HG03457 (cell line): ENCODE measurements around the gene AP1B1.
"Not testable (repeated sequence)": the region's sequence is repeated elsewhere in the genome, so short reads cannot be mapped to it uniquely, and the experiment has no call there.

Experiments used
- ATAC-seq: cut with Tn5 transposase; IDR thresholded peaks from one replicate; pipeline ENCODE4 v1.9.1; 2021; ENCODE audit warnings: moderate number of reproducible peaks; ENCODE audit not compliant: unreplicated experiment

The AP1B1 gene

GRCh38 chr22:29387921-29388758, at the start of gene AP1B1:
AP1B1 (minus strand) TSS chr22:29388570; CDS start chr22:29367243, 21,327 bp downstream.
- peak; percentile 71 for ATAC-seq

- no peak for ATAC-seq
These were observed 47.1 kb upstream of the AP1B1 start for GRCh38 chr22:29435236-29436136.

GRCh38 chr22:29434288-29434687, 45.9 kb upstream of the AP1B1 start:
- ATAC-seq, result no peak

- no peak for ATAC-seq
These were observed 45.5 kb upstream of the AP1B1 start for GRCh38 chr22:29433856-29434255.

- no peak for ATAC-seq
These were observed 43.6 kb upstream of the AP1B1 start for GRCh38 chr22:29431986-29432385.

- no peak for ATAC-seq
These were observed 38.9 kb upstream of the AP1B1 start for GRCh38 chr22:29427176-29427760.

GRCh38 chr22:29426476-29426875, 38.1 kb upstream of the AP1B1 start:
- no peak for ATAC-seq

- not testable (repeated sequence) for ATAC-seq
These were observed 30.3 kb upstream of the AP1B1 start for GRCh38 chr22:29418704-29419103.

- not testable (repeated sequence) for ATAC-seq
These were observed 26.7 kb upstream of the AP1B1 start for GRCh38 chr22:29414951-29415591.

GRCh38 chr22:29412772-29413171, 24.4 kb upstream of the AP1B1 start:
- ATAC-seq, result not testable (repeated sequence)

- not testable (repeated sequence) for ATAC-seq
These were observed 23.3 kb upstream of the AP1B1 start for GRCh38 chr22:29411569-29412211.

GRCh38 chr22:29408940-29409339, 20.6 kb upstream of the AP1B1 start:
- no peak for ATAC-seq

- not testable (repeated sequence) for ATAC-seq
These were observed 13.2 kb upstream of the AP1B1 start for GRCh38 chr22:29401538-29401937.

GRCh38 chr22:29400576-29400975, 12.2 kb upstream of the AP1B1 start:
- no peak for ATAC-seq

- no peak for ATAC-seq
These were observed 9.4 kb upstream of the AP1B1 start for GRCh38 chr22:29397791-29398190.

GRCh38 chr22:29396126-29396525, 7.8 kb upstream of the AP1B1 start:
- no peak for ATAC-seq

GRCh38 chr22:29394931-29395581, 6.7 kb upstream of the AP1B1 start:
- no peak for ATAC-seq

- ATAC-seq, result no peak
These were observed 4.7 kb upstream of the AP1B1 start for GRCh38 chr22:29393019-29393608.

- ATAC-seq, result no peak
These were observed 3.2 kb upstream of the AP1B1 start for GRCh38 chr22:29391546-29391945.
